OCI-LY3 (cell line): Measurements from ENCODE around the gene KANK4.

Source experiments
- EZH2phosphoT487 ChIP-seq: fragments of 200-600 bp; shearing (Covaris generic); IDR thresholded peaks from 2 replicates; pipeline ENCODE4 v1.6.1; 2018; ENCODE audit warnings: antibody characterized with exemption, mixed run types, low read depth
- TF ChIP-seq, protein P1 (sequence below): fragments of 200-600, 300-600 bp; sonication (generic); IDR thresholded peaks from 2 replicates; pipeline ENCODE4 v1.5.1; 2014; ENCODE audit warnings: antibody characterized with exemption, low read length, low read depth

DNA sequence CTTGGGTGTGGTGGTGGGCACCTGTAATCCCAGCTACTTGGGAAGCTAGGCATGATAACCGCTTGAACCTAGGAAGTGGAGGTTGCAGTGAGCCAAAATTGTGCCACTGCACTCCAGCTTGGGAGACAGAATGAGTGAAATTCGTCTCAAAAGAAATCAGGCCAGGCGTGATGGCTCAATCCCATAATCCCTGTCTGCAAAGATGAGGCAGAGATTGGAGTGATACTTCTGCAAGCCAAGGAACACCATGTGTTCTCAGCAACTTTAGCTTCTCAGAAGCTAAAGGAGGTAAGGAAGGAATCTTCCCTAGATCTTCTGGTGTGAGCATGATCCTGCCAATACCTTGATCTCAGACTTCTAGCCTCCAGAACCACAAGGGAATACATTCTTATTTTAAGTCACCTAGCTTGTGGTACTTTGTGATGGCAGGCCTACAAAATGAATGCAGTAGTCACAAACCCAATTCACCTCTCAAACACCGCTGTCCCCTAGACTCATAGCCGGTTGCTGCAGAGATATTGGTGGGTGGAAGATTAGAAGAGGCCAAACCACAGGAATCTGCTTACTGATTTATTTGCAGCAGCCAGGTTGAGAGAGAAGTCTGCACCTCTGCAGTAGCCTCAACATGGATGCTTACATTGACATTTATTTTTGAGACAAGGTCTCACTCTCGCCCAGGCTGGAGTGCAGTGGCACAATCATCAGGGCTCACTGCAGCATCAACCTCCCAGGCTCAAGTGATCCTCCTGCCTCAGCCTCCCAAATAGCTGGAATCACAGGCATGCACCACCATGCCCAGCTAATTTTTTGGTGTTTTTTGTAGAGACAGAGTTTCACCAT, 105.9 kb downstream of the KANK4 start:
- TF ChIP-seq, protein P1, sequence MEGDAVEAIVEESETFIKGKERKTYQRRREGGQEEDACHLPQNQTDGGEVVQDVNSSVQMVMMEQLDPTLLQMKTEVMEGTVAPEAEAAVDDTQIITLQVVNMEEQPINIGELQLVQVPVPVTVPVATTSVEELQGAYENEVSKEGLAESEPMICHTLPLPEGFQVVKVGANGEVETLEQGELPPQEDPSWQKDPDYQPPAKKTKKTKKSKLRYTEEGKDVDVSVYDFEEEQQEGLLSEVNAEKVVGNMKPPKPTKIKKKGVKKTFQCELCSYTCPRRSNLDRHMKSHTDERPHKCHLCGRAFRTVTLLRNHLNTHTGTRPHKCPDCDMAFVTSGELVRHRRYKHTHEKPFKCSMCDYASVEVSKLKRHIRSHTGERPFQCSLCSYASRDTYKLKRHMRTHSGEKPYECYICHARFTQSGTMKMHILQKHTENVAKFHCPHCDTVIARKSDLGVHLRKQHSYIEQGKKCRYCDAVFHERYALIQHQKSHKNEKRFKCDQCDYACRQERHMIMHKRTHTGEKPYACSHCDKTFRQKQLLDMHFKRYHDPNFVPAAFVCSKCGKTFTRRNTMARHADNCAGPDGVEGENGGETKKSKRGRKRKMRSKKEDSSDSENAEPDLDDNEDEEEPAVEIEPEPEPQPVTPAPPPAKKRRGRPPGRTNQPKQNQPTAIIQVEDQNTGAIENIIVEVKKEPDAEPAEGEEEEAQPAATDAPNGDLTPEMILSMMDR = no peak
- TF ChIP-seq EZH2phosphoT487 = no peak
